H9 (cell line): ENCODE data around the gene PREP. TPM values are rescaled to one million over a fixed set of nuclear protein-coding genes. Genes with fewer than 3 reads are reported as not detected.

Source experiments
- DNase-seq: peaks from one replicate; pipeline ENCODE4 v3.0.0-alpha.2; 2017
- H2AFZ ChIP-seq: one replicate; pipeline ENCODE4 v1.6.1; 2013; ENCODE audit warnings: mild to moderate bottlenecking, low read length, control low read depth, moderate library complexity
- H2AK5ac ChIP-seq: 2 replicates; pipeline ENCODE4 v1.6.1; 2013; ENCODE audit warnings: low read length, control low read depth, mixed read lengths; ENCODE audit not compliant: insufficient read length
- H2BK120ac ChIP-seq: one replicate; pipeline ENCODE4 v1.6.1; 2013; ENCODE audit warnings: low read depth, mild to moderate bottlenecking, low read length, control low read depth, inconsistent platforms; ENCODE audit not compliant: poor library complexity, severe bottlenecking
- H2BK12ac ChIP-seq: 2 replicates; pipeline ENCODE4 v1.6.1; 2013; ENCODE audit warnings: low read length, control low read depth, mixed read lengths, low read depth; ENCODE audit not compliant: insufficient read length
- H2BK15ac ChIP-seq: 2 replicates; pipeline ENCODE4 v1.6.1; 2013; ENCODE audit warnings: low read depth, low read length, control low read depth
- H2BK20ac ChIP-seq: one replicate; pipeline ENCODE4 v1.6.1; 2013; ENCODE audit warnings: low read depth, mild to moderate bottlenecking, low read length, control low read depth, inconsistent platforms; ENCODE audit not compliant: poor library complexity, severe bottlenecking
- H2BK5ac ChIP-seq: 2 replicates; pipeline ENCODE4 v1.6.1; 2013; ENCODE audit warnings: low read length, control low read depth, mixed read lengths; ENCODE audit not compliant: insufficient read length
- H3K14ac ChIP-seq: 2 replicates; pipeline ENCODE4 v1.6.1; 2013; ENCODE audit warnings: low read length, control low read depth; ENCODE audit not compliant: insufficient read depth
- H3K18ac ChIP-seq: 2 replicates; pipeline ENCODE4 v1.6.1; 2013; ENCODE audit warnings: low read depth, mild to moderate bottlenecking, mixed read lengths, low read length, control low read depth; ENCODE audit not compliant: insufficient read length
- H3K23ac ChIP-seq: 2 replicates; pipeline ENCODE4 v1.6.1; 2013; ENCODE audit warnings: low read length, control low read depth, mixed read lengths, low read depth; ENCODE audit not compliant: insufficient read length
- H3K23me2 ChIP-seq: 2 replicates; pipeline ENCODE4 v1.6.1; 2013; ENCODE audit warnings: low read depth, mild to moderate bottlenecking, mixed read lengths, low read length, control low read depth; ENCODE audit not compliant: insufficient read length, poor library complexity, severe bottlenecking
- H3K27ac ChIP-seq: 2 replicates; pipeline ENCODE4 v1.5.1; 2013; ENCODE audit warnings: low read length, control low read depth, mixed read lengths, low read depth; ENCODE audit not compliant: insufficient read length
- H3K27me3 ChIP-seq: 2 replicates; pipeline ENCODE4 v1.6.1; 2013; ENCODE audit warnings: low read length, control low read depth, inconsistent platforms; ENCODE audit not compliant: insufficient read depth
- H3K4ac ChIP-seq: 2 replicates; pipeline ENCODE4 v1.6.1; 2013; ENCODE audit warnings: low read depth, mild to moderate bottlenecking, control low read depth, inconsistent platforms, low read length, moderate library complexity
- H3K4me1 ChIP-seq: 2 replicates; pipeline ENCODE4 v1.6.1; 2013; ENCODE audit warnings: low read length, control low read depth, inconsistent platforms; ENCODE audit not compliant: insufficient read depth
- H3K4me2 ChIP-seq: 2 replicates; pipeline ENCODE4 v1.6.1; 2013; ENCODE audit warnings: low read length, control low read depth, mixed read lengths; ENCODE audit not compliant: insufficient read length, insufficient read depth
- H3K56ac ChIP-seq: 2 replicates; pipeline ENCODE4 v1.6.1; 2013; ENCODE audit warnings: low read depth, mild to moderate bottlenecking, mixed read lengths, low read length, control low read depth; ENCODE audit not compliant: insufficient read length
- H3K79me1 ChIP-seq: 2 replicates; pipeline ENCODE4 v1.6.1; 2013; ENCODE audit warnings: low read depth, mild to moderate bottlenecking, moderate library complexity, low read length, control low read depth, inconsistent platforms; ENCODE audit not compliant: insufficient read depth, poor library complexity, severe bottlenecking
- H3K79me2 ChIP-seq: 2 replicates; pipeline ENCODE4 v1.6.1; 2013; ENCODE audit warnings: low read length, control low read depth, inconsistent platforms; ENCODE audit not compliant: insufficient read depth
- H3K9ac ChIP-seq: 2 replicates; pipeline ENCODE4 v1.6.1; 2013; ENCODE audit warnings: low read length, control low read depth, mixed read lengths; ENCODE audit not compliant: insufficient read length; ENCODE audit errors: extremely low read depth
- H3K9me3 ChIP-seq: one replicate; pipeline ENCODE4 v1.6.1; 2013; ENCODE audit warnings: low read depth, low read length, inconsistent platforms; ENCODE audit not compliant: control insufficient read depth
- H3T11ph ChIP-seq: one replicate; pipeline ENCODE4 v1.6.1; 2013; ENCODE audit warnings: mild to moderate bottlenecking, low read length, control low read depth, inconsistent platforms
- H4K20me1 ChIP-seq: one replicate; pipeline ENCODE4 v1.6.1; 2013; ENCODE audit not compliant: control insufficient read depth, insufficient read length, insufficient read depth
- H4K5ac ChIP-seq: 2 replicates; pipeline ENCODE4 v1.6.1; 2013; ENCODE audit warnings: low read depth, mild to moderate bottlenecking, mixed read lengths, low read length, control low read depth; ENCODE audit not compliant: insufficient read length
- H4K8ac ChIP-seq: replicated peaks from 2 replicates; pipeline ENCODE4 v1.6.1; 2013; ENCODE audit warnings: low read length, control low read depth, mixed read lengths, low read depth; ENCODE audit not compliant: insufficient read length
- H4K91ac ChIP-seq: 2 replicates; pipeline ENCODE4 v1.6.1; 2013; ENCODE audit warnings: low read depth, mild to moderate bottlenecking, moderate library complexity, mixed read lengths, low read length, control low read depth; ENCODE audit not compliant: insufficient read length
- H3K27ac Mint-ChIP-seq, 3 experiments: 2 replicates in 2 of 3; 3 replicates in 1 of 3; pipeline ENCODE4 v1.8.0; 2020 to 2021; ENCODE audit warnings: mixed read lengths in 3 of 3, mild to moderate bottlenecking in 1 of 3, moderate library complexity in 1 of 3
- H3K27me3 Mint-ChIP-seq: 2 replicates; pipeline ENCODE4 v1.8.0; 2021; ENCODE audit warnings: low read depth, mild to moderate bottlenecking, moderate library complexity, mixed read lengths
- H3K36me3 Mint-ChIP-seq, 3 experiments: 2 replicates in 2 of 3; 3 replicates in 1 of 3; pipeline ENCODE4 v1.8.0; 2020 to 2021; ENCODE audit warnings: low read depth in 3 of 3, mixed read lengths in 3 of 3; ENCODE audit not compliant: insufficient read depth in 1 of 3
- H3K4me1 Mint-ChIP-seq, 2 experiments: 2 replicates each; pipeline ENCODE4 v1.8.0; 2020; ENCODE audit warnings: mixed read lengths in 2 of 2
- H3K4me3 Mint-ChIP-seq, 2 experiments: 2 replicates in 1 of 2; 3 replicates in 1 of 2; pipeline ENCODE4 v1.8.0; 2020 to 2021; ENCODE audit warnings: mild to moderate bottlenecking in 2 of 2, mixed read lengths in 2 of 2, moderate library complexity in 1 of 2
- H3K9me3 Mint-ChIP-seq, 2 experiments: 2 replicates in 1 of 2; 3 replicates in 1 of 2; pipeline ENCODE4 v1.8.0; 2020; ENCODE audit warnings: mild to moderate bottlenecking in 2 of 2, mixed read lengths in 2 of 2, moderate library complexity in 1 of 2
- CTCF ChIP-seq: fragments of 200-600 bp; sonication (generic); conservative IDR thresholded peaks from 3 replicates; pipeline ENCODE4 v1.8.0; 2021; ENCODE audit warnings: antibody characterized with exemption, mild to moderate bottlenecking
- WGBS: extraction: QIAGEN DNeasy Blood & Tissue Kit; methylation state at CpG from one replicate; pipeline ENCODE4 v1.1.7; 2013; ENCODE audit warnings: missing lambda C conversion rate, low lambda C conversion rate, mixed read lengths; ENCODE audit not compliant: insufficient read length; ENCODE audit errors: extremely low coverage; 5-methylcytosine and 5-hydroxymethylcytosine counted together
- total RNA-seq: library from RNA; stranded (reverse); gene quantifications from 2 replicates; pipeline ENCODE4 v1.2.1, GENCODE V29; 2021

PREP gene
- total RNA-seq, 1 experiment from 2014 or later: 54.0 TPM

DNA sequence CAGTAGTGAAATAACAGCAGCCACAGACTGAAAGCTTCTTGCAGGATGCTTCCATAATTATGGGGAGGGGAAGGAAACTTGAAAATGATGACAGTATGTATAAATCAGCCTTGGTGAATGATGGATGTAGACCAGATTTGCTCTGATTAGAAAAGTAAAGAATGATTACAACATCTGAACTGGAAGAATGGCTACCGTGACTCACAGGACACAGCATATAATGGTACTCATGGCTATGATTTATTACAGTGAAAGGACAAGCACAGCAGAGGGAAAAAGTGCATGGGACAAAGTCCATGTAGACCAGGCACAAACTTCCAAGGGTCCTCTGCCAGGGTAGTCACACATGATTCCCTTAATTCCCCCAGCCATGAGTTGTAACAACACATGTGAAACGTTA, 152.3 kb downstream of the PREP start:
- DNase-seq: no peak
- Histone ChIP-seq H3K4me2 (no peak overlapping the region), H4K20me1 (no peaks in the 10 kb centered on the region), H3K27ac (no peak overlapping the region), H3K23me2 (no peaks in the 10 kb centered on the region), H3K79me2 (no peaks in the 10 kb centered on the region), H3K4me1 (no peaks in the 10 kb centered on the region; the same call in 1 of the 2 replicates), H4K91ac (no peak overlapping the region), H2BK15ac (no peak overlapping the region), H2AFZ (no peak overlapping the region), H2BK120ac (no peak overlapping the region), H3K9ac (no peak overlapping the region), H2BK20ac (no peak overlapping the region), H4K8ac (no peak overlapping the region), H3K56ac (no peak overlapping the region), H3K27me3 (no peaks in the 10 kb centered on the region), H3T11ph (no peak overlapping the region), H3K4ac (no peak overlapping the region), H3K79me1 (no peaks in the 10 kb centered on the region), H2AK5ac (no peak overlapping the region), H3K23ac (no peak overlapping the region), H3K9me3 (no peaks in the 10 kb centered on the region), H4K5ac (no peak overlapping the region), H3K14ac (no peak overlapping the region), H2BK5ac (no peak overlapping the region), H2BK12ac (no peak overlapping the region), H3K18ac (no peak overlapping the region)
- no peaks in the 10 kb centered on the region; a peak in 1 of 7 replicates for H3K36me3 Mint-ChIP-seq
- H3K27ac Mint-ChIP-seq: no peak overlapping the region
- no CpG with 5 or more reads among the region's 2 CpGs for WGBS
- no peaks in the 10 kb centered on the region for H3K4me1 Mint-ChIP-seq
- no peaks in the 10 kb centered on the region; the same call in none of the 2 replicates for H3K27me3 Mint-ChIP-seq
- H3K9me3 Mint-ChIP-seq: peaks cover 1 to 2% of the 10 kb centered on the region in 2 experiments; a peak in 3 of 5 replicates
- TF ChIP-seq CTCF: no peak
- no peak overlapping the region for H3K4me3 Mint-ChIP-seq
